ENCODE results near the gene ZBTB7C. TPM values are rescaled to one million over a fixed set of nuclear protein-coding genes. Genes with fewer than 3 reads are reported as not detected.

The ZBTB7C gene
- total RNA-seq, 1 experiment from 2014 or later = 0.33 TPM

DNA sequence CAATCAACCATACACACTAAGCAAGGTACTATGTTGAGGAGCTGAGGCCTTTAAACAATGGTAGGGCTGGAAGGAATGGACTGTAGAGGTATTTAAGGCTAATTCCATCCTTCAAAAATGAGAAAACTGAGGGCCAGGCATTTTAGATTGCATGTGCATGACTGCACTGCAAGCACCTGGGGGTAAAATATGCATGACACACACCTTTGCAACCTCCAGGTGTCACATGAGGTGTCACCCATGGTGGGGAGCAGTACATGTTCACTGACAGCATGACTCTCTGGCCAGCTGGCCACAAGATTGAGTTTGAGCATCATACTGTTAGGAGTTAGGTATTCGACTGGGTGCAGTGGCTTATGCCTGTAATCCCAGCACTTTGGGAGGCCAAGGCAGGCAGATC, 182.8 kb downstream of the ZBTB7C start:
- Histone ChIP-seq H2AFZ (ENCODE audit: low read length) (no peak overlapping the region), H3K9ac (ENCODE audit: extremely low read depth, insufficient read length, low read length) (no peak overlapping the region), H2BK12ac (ENCODE audit: insufficient read length, low read depth, low read length) (no peak overlapping the region), H2AK5ac (ENCODE audit: insufficient read length, low read length) (no peak overlapping the region), H3K14ac (ENCODE audit: insufficient read depth, low read length) (no peak overlapping the region), H3K79me2 (ENCODE audit: insufficient read depth, low read length) (no peaks in the 10 kb centered on the region), H4K20me1 (ENCODE audit: control insufficient read depth, insufficient read depth, insufficient read length) (no peaks in the 10 kb centered on the region), H4K91ac (ENCODE audit: insufficient read length, low read depth, low read length) (no peak overlapping the region), H3K18ac (ENCODE audit: insufficient read length, low read depth, low read length) (no peak overlapping the region), H4K8ac (replicated peaks; ENCODE audit: insufficient read length, low read depth, low read length) (no peak overlapping the region), H4K5ac (ENCODE audit: insufficient read length, low read depth, low read length) (no peak overlapping the region), H3T11ph (ENCODE audit: low read length) (no peak overlapping the region), H3K27ac (ENCODE audit: insufficient read length, low read depth, low read length) (no peak overlapping the region), H2BK120ac (ENCODE audit: low read depth, low read length, poor library complexity, severe bottlenecking) (no peak overlapping the region), H3K4ac (ENCODE audit: low read depth, low read length) (no peak overlapping the region), H3K9me3 (ENCODE audit: control insufficient read depth, low read depth, low read length) (no peaks in the 10 kb centered on the region), H2BK15ac (ENCODE audit: low read depth, low read length) (no peak overlapping the region), H2BK5ac (ENCODE audit: insufficient read length, low read length) (no peak overlapping the region), H2BK20ac (ENCODE audit: low read depth, low read length, poor library complexity, severe bottlenecking) (no peak overlapping the region), H3K56ac (ENCODE audit: insufficient read length, low read depth, low read length) (no peak overlapping the region), H3K4me1 (ENCODE audit: insufficient read depth, low read length) (no peaks in the 10 kb centered on the region), H3K23me2 (ENCODE audit: insufficient read length, low read depth, low read length, poor library complexity, severe bottlenecking) (no peaks in the 10 kb centered on the region), H3K23ac (ENCODE audit: insufficient read length, low read depth, low read length) (no peak overlapping the region), H3K27me3 (ENCODE audit: insufficient read depth, low read length) (no peaks in the 10 kb centered on the region), H3K4me2 (ENCODE audit: insufficient read depth, insufficient read length, low read length) (no peak overlapping the region), H3K79me1 (ENCODE audit: insufficient read depth, low read depth, low read length, poor library complexity, severe bottlenecking) (no peaks in the 10 kb centered on the region)
- Mint-ChIP-seq H3K4me3 (no peak overlapping the region), H3K36me3 (ENCODE audit: insufficient read depth in 1 of 3, low read depth in 3 of 3) (no peaks in the 10 kb centered on the region), H3K4me1 (peaks cover 3 to 14% of the 10 kb centered on the region in 2 experiments; a peak in 2 of 4 replicates), H3K27me3 (ENCODE audit: low read depth) (no peaks in the 10 kb centered on the region; the same call in none of the 2 replicates), H3K27ac (no peak overlapping the region), H3K9me3 (no peaks in the 10 kb centered on the region)
- DNase-seq = no peak
- WGBS (ENCODE audit: extremely low coverage, insufficient read length, low lambda C conversion rate) = no CpG with 5 or more reads among the region's 1 CpG
- TF ChIP-seq, protein P1, sequence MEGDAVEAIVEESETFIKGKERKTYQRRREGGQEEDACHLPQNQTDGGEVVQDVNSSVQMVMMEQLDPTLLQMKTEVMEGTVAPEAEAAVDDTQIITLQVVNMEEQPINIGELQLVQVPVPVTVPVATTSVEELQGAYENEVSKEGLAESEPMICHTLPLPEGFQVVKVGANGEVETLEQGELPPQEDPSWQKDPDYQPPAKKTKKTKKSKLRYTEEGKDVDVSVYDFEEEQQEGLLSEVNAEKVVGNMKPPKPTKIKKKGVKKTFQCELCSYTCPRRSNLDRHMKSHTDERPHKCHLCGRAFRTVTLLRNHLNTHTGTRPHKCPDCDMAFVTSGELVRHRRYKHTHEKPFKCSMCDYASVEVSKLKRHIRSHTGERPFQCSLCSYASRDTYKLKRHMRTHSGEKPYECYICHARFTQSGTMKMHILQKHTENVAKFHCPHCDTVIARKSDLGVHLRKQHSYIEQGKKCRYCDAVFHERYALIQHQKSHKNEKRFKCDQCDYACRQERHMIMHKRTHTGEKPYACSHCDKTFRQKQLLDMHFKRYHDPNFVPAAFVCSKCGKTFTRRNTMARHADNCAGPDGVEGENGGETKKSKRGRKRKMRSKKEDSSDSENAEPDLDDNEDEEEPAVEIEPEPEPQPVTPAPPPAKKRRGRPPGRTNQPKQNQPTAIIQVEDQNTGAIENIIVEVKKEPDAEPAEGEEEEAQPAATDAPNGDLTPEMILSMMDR (conservative IDR thresholded peaks at IDR 0.05) = no peak

Data from H9 (cell line).